Mammary epithelial cell (primary cell): ENCODE measurements around the gene APOE.

Source experiments
- EZH2 ChIP-seq: IDR thresholded peaks from 2 replicates; pipeline ENCODE4 v1.6.1; 2012; ENCODE audit warnings: low read length, inconsistent platforms, borderline replicate concordance
- TF ChIP-seq, protein P1 (sequence below), 2 donors: IDR thresholded peaks in 1 of 2; conservative IDR thresholded peaks in 1 of 2; 2 replicates each; pipeline ENCODE4 v1.5.1; 2011 to 2012; ENCODE audit warnings: inconsistent platforms in 2 of 2, low read length in 2 of 2, mild to moderate bottlenecking in 2 of 2, control low read depth in 1 of 2, low read depth in 1 of 2; ENCODE audit not compliant: insufficient read depth in 1 of 2; ENCODE audit errors: extremely low read depth in 1 of 2

DNA sequence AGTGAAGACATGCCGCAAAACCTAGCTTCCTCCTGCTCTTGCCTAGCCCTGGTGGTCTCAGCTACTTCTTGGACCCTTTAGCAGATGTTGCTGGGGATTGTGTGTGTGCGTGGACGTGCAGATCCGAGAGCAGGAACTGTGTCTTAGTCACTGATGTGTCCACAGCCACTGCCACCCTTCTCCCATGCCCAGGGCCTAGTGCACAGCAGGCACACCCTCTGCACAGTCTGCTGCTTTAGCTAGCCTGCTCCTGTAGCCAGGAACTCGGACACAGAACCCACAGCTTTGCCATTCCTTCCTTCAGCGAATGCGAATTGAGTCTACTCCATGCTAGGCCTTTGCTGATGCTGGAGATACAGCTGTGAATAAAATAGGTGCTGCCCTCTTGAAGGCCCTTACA is 51.9 kb downstream of the APOE start:
- TF ChIP-seq, protein P1, sequence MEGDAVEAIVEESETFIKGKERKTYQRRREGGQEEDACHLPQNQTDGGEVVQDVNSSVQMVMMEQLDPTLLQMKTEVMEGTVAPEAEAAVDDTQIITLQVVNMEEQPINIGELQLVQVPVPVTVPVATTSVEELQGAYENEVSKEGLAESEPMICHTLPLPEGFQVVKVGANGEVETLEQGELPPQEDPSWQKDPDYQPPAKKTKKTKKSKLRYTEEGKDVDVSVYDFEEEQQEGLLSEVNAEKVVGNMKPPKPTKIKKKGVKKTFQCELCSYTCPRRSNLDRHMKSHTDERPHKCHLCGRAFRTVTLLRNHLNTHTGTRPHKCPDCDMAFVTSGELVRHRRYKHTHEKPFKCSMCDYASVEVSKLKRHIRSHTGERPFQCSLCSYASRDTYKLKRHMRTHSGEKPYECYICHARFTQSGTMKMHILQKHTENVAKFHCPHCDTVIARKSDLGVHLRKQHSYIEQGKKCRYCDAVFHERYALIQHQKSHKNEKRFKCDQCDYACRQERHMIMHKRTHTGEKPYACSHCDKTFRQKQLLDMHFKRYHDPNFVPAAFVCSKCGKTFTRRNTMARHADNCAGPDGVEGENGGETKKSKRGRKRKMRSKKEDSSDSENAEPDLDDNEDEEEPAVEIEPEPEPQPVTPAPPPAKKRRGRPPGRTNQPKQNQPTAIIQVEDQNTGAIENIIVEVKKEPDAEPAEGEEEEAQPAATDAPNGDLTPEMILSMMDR (conservative IDR thresholded peaks at IDR 0.05 in 1 of 2, IDR thresholded peaks at IDR 0.05 in 1 of 2; ENCODE audit: extremely low read depth in 1 of 2, insufficient read depth in 1 of 2, low read depth in 1 of 2, low read length in 2 of 2), result no peak
- no peak for TF ChIP-seq EZH2
